MCF 10A (cell line): ENCODE results near the gene VPREB3. TPM values are rescaled to one million over a fixed set of nuclear protein-coding genes. Genes with fewer than 3 reads are reported as not detected.

Experiments
- BruUV-seq: library from RNA; stranded (reverse); fragments of 400-500 nt; replicated peaks from 2 replicates; lab custom pipeline; 2021; lab: Mats Ljungman, UMichigan
- CTCF ChIA-PET: fragments of 300-600 bp; sonication (Branson Sonifier 250); formaldehyde crosslinking; extraction: SDS; loops from one replicate; lab custom pipeline; 2021; ENCODE audit warnings: antibody characterized with exemption, inconsistent platforms; lab: Yijun Ruan, JAX
- POLR2A ChIA-PET: fragments of 300-600, 350-650 bp; sonication (Branson Sonifier 250); formaldehyde crosslinking; extraction: SDS; loops from one replicate; lab custom pipeline; 2020; ENCODE audit warnings: antibody characterized with exemption, inconsistent platforms; lab: Yijun Ruan, JAX
- DNase-seq: peaks from one replicate; pipeline ENCODE4 v3.0.0-alpha.2; 2018; ENCODE audit not compliant: unreplicated experiment
- H3K27ac Mint-ChIP-seq: one replicate; pipeline ENCODE4 v1.8.0; 2022; ENCODE audit warnings: mild to moderate bottlenecking, low read depth, mixed read lengths; ENCODE audit not compliant: unreplicated experiment
- H3K27me3 Mint-ChIP-seq: one replicate; pipeline ENCODE4 v1.8.0; 2022; ENCODE audit warnings: mixed read lengths; ENCODE audit not compliant: insufficient read depth, unreplicated experiment
- H3K36me3 Mint-ChIP-seq: one replicate; pipeline ENCODE4 v1.8.0; 2022; ENCODE audit warnings: mild to moderate bottlenecking, moderate library complexity, mixed read lengths; ENCODE audit not compliant: insufficient read depth, unreplicated experiment
- H3K4me1 Mint-ChIP-seq: one replicate; pipeline ENCODE4 v1.8.0; 2022; ENCODE audit warnings: mixed read lengths; ENCODE audit not compliant: insufficient read depth, unreplicated experiment
- H3K4me3 Mint-ChIP-seq: one replicate; pipeline ENCODE4 v1.8.0; 2022; ENCODE audit warnings: mild to moderate bottlenecking, moderate library complexity, mixed read lengths; ENCODE audit not compliant: unreplicated experiment
- H3K9me3 Mint-ChIP-seq: one replicate; pipeline ENCODE4 v1.8.0; 2022; ENCODE audit warnings: mixed read lengths; ENCODE audit not compliant: unreplicated experiment
- intact Hi-C: fragments of 100-400 bp; cut with micrococcal nuclease; formaldehyde crosslinking; loops from 2 replicates; pipeline ENCODE4 v1.14.1; 2022
- total RNA-seq: library from RNA; stranded (reverse); gene quantifications from 2 replicates; pipeline ENCODE4 v1.2.3, GENCODE V29; 2022
- TF ChIP-seq, protein P1 (sequence below): fragments of 200-600 bp; IDR thresholded peaks from one replicate; pipeline ENCODE4 v1.8.0; 2022; ENCODE audit warnings: antibody characterized with exemption, mild to moderate bottlenecking; ENCODE audit not compliant: unreplicated experiment

VPREB3 gene
- total RNA-seq, 1 experiment from 2014 or later, result not detected

- Mint-ChIP-seq H3K36me3 (peaks cover 6% of the 10 kb centered on the region), H3K4me1 (peaks cover 15% of the 10 kb centered on the region), H3K9me3 (no peaks in the 10 kb centered on the region), H3K4me3 (no peak overlapping the region), H3K27ac (no peak overlapping the region), H3K27me3 (no peaks in the 10 kb centered on the region)
- BruUV-seq, result no TSS peak
- POLR2A ChIA-PET, result interaction anchor here (0.5 to 2.3 kb wide), 6 partner anchors 11 to 303 kb away, joined by 3 to 8 read pairs (median 4); partner anchors contain the start of gene MIF
- CTCF ChIA-PET, result interaction anchor here (0.6 to 1.8 kb wide), 7 partner anchors 14 to 185 kb away, joined by 3 to 6 read pairs (median 3); no protein-coding TSS in a partner anchor
- DNase-seq, result no peak
- intact Hi-C loops, result no loop called here
- TF ChIP-seq, protein P1, sequence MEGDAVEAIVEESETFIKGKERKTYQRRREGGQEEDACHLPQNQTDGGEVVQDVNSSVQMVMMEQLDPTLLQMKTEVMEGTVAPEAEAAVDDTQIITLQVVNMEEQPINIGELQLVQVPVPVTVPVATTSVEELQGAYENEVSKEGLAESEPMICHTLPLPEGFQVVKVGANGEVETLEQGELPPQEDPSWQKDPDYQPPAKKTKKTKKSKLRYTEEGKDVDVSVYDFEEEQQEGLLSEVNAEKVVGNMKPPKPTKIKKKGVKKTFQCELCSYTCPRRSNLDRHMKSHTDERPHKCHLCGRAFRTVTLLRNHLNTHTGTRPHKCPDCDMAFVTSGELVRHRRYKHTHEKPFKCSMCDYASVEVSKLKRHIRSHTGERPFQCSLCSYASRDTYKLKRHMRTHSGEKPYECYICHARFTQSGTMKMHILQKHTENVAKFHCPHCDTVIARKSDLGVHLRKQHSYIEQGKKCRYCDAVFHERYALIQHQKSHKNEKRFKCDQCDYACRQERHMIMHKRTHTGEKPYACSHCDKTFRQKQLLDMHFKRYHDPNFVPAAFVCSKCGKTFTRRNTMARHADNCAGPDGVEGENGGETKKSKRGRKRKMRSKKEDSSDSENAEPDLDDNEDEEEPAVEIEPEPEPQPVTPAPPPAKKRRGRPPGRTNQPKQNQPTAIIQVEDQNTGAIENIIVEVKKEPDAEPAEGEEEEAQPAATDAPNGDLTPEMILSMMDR, result no peak
These were observed 20.8 kb upstream of the VPREB3 start for GRCh38 chr22:23774922-23775436.

DNA sequence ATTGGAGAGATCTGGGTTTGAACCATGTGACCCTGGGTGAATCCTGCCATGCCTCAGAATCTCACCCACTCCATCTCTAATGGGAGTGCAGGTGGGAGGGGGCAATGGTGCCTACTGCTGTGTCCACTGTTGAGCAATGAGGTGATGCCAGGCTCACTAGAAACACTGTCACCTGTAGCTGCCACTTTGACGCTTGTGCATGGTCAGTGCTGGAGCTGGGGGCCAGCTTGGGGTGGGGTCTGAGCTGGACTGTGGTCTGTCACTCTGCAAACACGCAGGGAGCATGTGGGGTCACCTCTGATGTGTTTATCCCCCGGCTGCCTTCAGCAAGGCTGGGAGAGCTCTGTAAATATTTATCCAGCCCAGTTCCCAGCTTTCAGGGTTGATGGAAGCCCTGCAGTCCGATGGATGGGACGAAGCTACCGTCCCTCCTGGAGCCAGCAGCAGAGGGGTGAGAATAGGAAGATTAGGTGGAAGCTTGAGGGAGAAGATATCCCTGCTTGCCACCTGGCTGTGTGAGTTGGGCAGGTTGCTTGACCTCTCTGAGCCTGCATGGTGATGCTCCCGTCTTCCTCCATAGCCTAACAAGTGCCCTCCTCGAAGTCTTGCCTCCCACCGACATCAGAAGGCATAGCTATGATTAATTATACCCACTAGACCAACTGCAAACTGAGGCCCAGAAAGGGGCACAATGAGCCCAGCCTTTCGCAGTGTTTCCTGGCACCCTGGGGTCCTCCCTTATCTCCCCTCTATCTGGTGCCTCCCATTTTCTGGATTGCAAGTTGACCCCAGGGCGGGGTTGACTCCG, 20.1 kb upstream of the VPREB3 start:
- ChIA-PET POLR2A (interaction anchor here (1.0 to 2.3 kb wide), 5 partner anchors 12 to 120 kb away, joined by 3 to 8 read pairs (median 4); partner anchors contain the start of gene MIF), CTCF (interaction anchor here (0.6 to 1.8 kb wide), 6 partner anchors 15 to 92 kb away, joined by 3 to 6 read pairs (median 3); no protein-coding TSS in a partner anchor)
- intact Hi-C loops, result no loop called here
- peaks cover 6% of the 10 kb centered on the region for H3K36me3 Mint-ChIP-seq
- no TSS peak for BruUV-seq
- TF ChIP-seq, protein P1, result no peak
- no peaks in the 10 kb centered on the region for H3K9me3 Mint-ChIP-seq
- H3K4me1 Mint-ChIP-seq, result peaks cover 15% of the 10 kb centered on the region
- H3K27me3 Mint-ChIP-seq, result no peaks in the 10 kb centered on the region
- H3K27ac Mint-ChIP-seq, result no peak overlapping the region
- no peak for DNase-seq
- H3K4me3 Mint-ChIP-seq, result no peak overlapping the region

DNA sequence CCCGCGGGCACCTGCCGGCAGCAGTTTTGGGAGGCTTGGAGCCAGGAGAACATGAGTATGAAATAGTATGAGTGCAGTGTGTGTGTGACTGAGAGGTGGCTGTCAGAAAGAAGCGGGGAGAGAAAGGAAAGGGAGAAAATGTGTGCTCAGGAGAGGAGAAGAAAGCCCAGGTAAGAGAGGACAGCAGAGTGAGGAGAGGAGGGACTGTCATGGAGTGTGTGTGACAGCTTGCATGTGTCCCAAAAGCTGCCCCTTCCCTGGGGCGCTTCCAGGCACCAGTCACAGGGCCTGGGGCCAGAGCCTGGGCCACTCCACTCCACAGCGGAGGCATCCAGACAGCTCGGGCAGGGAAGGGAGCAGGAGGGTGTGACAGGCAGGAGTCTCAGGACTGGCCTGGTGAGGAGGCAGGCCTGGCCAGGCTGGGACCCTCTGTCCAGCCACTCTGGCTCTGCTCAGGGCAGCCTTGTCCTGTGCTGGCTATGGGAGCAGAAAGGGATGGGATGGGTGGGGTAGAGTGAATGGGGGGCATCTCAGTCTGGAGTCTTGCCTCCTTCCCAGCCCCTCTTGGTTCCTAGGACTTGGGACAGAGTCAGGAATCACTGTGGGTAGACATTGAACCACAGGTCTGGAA, 19.4 kb upstream of the VPREB3 start:
- BruUV-seq, result no TSS peak
- POLR2A ChIA-PET, result interaction anchor here (1.0 kb wide), 1 partner anchor 76 kb away, joined by 3 read pairs; no protein-coding TSS in a partner anchor

More for the DNA sequence above, 19.4 kb upstream of the VPREB3 start:
- no peaks in the 10 kb centered on the region for H3K9me3 Mint-ChIP-seq
- H3K27me3 Mint-ChIP-seq, result no peaks in the 10 kb centered on the region
- H3K4me1 Mint-ChIP-seq, result peaks cover 15% of the 10 kb centered on the region
- no peak overlapping the region for H3K4me3 Mint-ChIP-seq
- H3K27ac Mint-ChIP-seq, result no peak overlapping the region
- TF ChIP-seq, protein P1, result no peak
- CTCF ChIA-PET, result interaction anchor here (0.6 to 7.0 kb wide), 2 partner anchors 19 to 76 kb away, joined by 3 to 53 read pairs; partner anchors contain the start of gene VPREB3
- intact Hi-C loops, result no loop called here
- DNase-seq, result no peak
- peaks cover 6% of the 10 kb centered on the region for H3K36me3 Mint-ChIP-seq
